Liver (tissue), 3 donors: ENCODE measurements around the gene TMEM19.
A peak's percentile ranks its signal among the peaks of the same experiment; 100 is the strongest.

ENCODE experiments used
- ATF3 ChIP-seq: IDR thresholded peaks from 2 replicates; pipeline ENCODE4 v1.6.1; 2016; ENCODE audit warnings: antibody characterized with exemption
- EGR1 ChIP-seq, 2 donors: IDR thresholded peaks; 2 replicates each; pipeline ENCODE4 v1.6.1; 2016 to 2018; ENCODE audit warnings: antibody characterized with exemption in 2 of 2, low read depth in 2 of 2
- GABPA ChIP-seq, 2 donors: IDR thresholded peaks in 1 of 2; conservative IDR thresholded peaks in 1 of 2; 2 replicates each; pipeline ENCODE4 v1.6.1; 2016; ENCODE audit warnings: antibody characterized with exemption in 2 of 2, mild to moderate bottlenecking in 1 of 2, moderate library complexity in 1 of 2
- HNF4G ChIP-seq: IDR thresholded peaks from 2 replicates; pipeline ENCODE4 v1.6.1; 2016; ENCODE audit warnings: antibody characterized with exemption
- RAD21 ChIP-seq, 2 donors: IDR thresholded peaks; 2 replicates each; pipeline ENCODE4 v1.6.1; 2016; ENCODE audit warnings: antibody characterized with exemption in 2 of 2, mild to moderate bottlenecking in 2 of 2
- RXRA ChIP-seq, 2 donors: IDR thresholded peaks; 2 replicates each; pipeline ENCODE4 v1.6.1; 2017 to 2018; ENCODE audit warnings: antibody characterized with exemption in 2 of 2, mild to moderate bottlenecking in 1 of 2
- SP1 ChIP-seq: IDR thresholded peaks from 2 replicates; pipeline ENCODE4 v1.6.1; 2018; ENCODE audit warnings: antibody characterized with exemption, mild to moderate bottlenecking
- TAF1 ChIP-seq: conservative IDR thresholded peaks from 2 replicates; pipeline ENCODE4 v1.6.1; 2016; ENCODE audit warnings: antibody characterized with exemption, mild to moderate bottlenecking
- YY1 ChIP-seq: IDR thresholded peaks from 2 replicates; pipeline ENCODE4 v1.6.1; 2016; ENCODE audit warnings: antibody characterized with exemption, mild to moderate bottlenecking
- TF ChIP-seq, protein P1 (sequence below): fragments of 150-350 bp; IDR thresholded peaks from 2 replicates; pipeline ENCODE4 v1.5.1; 2017; ENCODE audit warnings: improper control_type of control experiment, low read depth, low read length; ENCODE audit not compliant: missing input control
- TF ChIP-seq, protein P2 (sequence below): IDR thresholded peaks from 2 replicates; pipeline ENCODE4 v1.6.1; 2016; ENCODE audit warnings: antibody characterized with exemption
- TF ChIP-seq, protein P3 (sequence below): IDR thresholded peaks from 2 replicates; pipeline ENCODE4 v1.6.1; 2016; ENCODE audit warnings: antibody characterized with exemption, mild to moderate bottlenecking
- donor health status: healthy.
- donor health status: healthy.

- TF ChIP-seq TAF1 = no peak
- TF ChIP-seq, protein P1, sequence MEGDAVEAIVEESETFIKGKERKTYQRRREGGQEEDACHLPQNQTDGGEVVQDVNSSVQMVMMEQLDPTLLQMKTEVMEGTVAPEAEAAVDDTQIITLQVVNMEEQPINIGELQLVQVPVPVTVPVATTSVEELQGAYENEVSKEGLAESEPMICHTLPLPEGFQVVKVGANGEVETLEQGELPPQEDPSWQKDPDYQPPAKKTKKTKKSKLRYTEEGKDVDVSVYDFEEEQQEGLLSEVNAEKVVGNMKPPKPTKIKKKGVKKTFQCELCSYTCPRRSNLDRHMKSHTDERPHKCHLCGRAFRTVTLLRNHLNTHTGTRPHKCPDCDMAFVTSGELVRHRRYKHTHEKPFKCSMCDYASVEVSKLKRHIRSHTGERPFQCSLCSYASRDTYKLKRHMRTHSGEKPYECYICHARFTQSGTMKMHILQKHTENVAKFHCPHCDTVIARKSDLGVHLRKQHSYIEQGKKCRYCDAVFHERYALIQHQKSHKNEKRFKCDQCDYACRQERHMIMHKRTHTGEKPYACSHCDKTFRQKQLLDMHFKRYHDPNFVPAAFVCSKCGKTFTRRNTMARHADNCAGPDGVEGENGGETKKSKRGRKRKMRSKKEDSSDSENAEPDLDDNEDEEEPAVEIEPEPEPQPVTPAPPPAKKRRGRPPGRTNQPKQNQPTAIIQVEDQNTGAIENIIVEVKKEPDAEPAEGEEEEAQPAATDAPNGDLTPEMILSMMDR = peak; percentile 55
- no peak for TF ChIP-seq YY1
- peak; percentile 75 to 81 for TF ChIP-seq RAD21 (IDR thresholded peaks at IDR 0.05)
- TF ChIP-seq HNF4G = no peak
- no peak for TF ChIP-seq GABPA (IDR thresholded peaks at IDR 0.05 in 1 of 2, conservative IDR thresholded peaks at IDR 0.05 in 1 of 2)
- no peak for TF ChIP-seq SP1
- TF ChIP-seq, protein P2, sequence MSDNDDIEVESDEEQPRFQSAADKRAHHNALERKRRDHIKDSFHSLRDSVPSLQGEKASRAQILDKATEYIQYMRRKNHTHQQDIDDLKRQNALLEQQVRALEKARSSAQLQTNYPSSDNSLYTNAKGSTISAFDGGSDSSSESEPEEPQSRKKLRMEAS = no peak
- no peak for TF ChIP-seq RXRA (IDR thresholded peaks at IDR 0.05)
- TF ChIP-seq, protein P3, sequence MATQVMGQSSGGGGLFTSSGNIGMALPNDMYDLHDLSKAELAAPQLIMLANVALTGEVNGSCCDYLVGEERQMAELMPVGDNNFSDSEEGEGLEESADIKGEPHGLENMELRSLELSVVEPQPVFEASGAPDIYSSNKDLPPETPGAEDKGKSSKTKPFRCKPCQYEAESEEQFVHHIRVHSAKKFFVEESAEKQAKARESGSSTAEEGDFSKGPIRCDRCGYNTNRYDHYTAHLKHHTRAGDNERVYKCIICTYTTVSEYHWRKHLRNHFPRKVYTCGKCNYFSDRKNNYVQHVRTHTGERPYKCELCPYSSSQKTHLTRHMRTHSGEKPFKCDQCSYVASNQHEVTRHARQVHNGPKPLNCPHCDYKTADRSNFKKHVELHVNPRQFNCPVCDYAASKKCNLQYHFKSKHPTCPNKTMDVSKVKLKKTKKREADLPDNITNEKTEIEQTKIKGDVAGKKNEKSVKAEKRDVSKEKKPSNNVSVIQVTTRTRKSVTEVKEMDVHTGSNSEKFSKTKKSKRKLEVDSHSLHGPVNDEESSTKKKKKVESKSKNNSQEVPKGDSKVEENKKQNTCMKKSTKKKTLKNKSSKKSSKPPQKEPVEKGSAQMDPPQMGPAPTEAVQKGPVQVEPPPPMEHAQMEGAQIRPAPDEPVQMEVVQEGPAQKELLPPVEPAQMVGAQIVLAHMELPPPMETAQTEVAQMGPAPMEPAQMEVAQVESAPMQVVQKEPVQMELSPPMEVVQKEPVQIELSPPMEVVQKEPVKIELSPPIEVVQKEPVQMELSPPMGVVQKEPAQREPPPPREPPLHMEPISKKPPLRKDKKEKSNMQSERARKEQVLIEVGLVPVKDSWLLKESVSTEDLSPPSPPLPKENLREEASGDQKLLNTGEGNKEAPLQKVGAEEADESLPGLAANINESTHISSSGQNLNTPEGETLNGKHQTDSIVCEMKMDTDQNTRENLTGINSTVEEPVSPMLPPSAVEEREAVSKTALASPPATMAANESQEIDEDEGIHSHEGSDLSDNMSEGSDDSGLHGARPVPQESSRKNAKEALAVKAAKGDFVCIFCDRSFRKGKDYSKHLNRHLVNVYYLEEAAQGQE = no peak
- TF ChIP-seq EGR1 (IDR thresholded peaks at IDR 0.05; ENCODE audit: low read depth in 2 of 2) = no peak
- no peak for TF ChIP-seq ATF3
Measured at GRCh38 chr12:71636704-71637115, 49.2 kb upstream of the TMEM19 start.
